IPS-NIHi11 (cell line): Measurements from ENCODE around the gene MDFI.

Experiments used
- DNase-seq: peaks from one replicate; pipeline ENCODE4 v3.0.0; 2012; ENCODE audit warnings: mixed read lengths, low spot score

MDFI gene

GRCh38 chr6:41634657-41635056 lies 3.6 kb upstream of the MDFI start:
- DNase-seq = no peak

- DNase-seq = no peak
Measured at GRCh38 chr6:41635365-41635764, 2.9 kb upstream of the MDFI start.

GRCh38 chr6:41636833-41637193 lies 1.5 kb upstream of the MDFI start:
- peak; percentile 80 for DNase-seq

GRCh38 chr6:41637194-41638001 lies 870 bp upstream of the MDFI start:
- DNase-seq = peak; percentile 54

GRCh38 chr6:41638935-41639808 lies 904 bp downstream of the MDFI start:
- peak; percentile 51 for DNase-seq

GRCh38 chr6:41639809-41640371 lies 1.6 kb downstream of the MDFI start:
- DNase-seq = no peak

- DNase-seq = no peak
Measured at GRCh38 chr6:41640426-41640825, 2.2 kb downstream of the MDFI start.

- DNase-seq = no peak
Measured at GRCh38 chr6:41641352-41641925, 3.2 kb downstream of the MDFI start.

- DNase-seq = no peak
Measured at GRCh38 chr6:41642090-41642959, 4.1 kb downstream of the MDFI start.

GRCh38 chr6:41642960-41643898 lies 5.0 kb downstream of the MDFI start:
- DNase-seq = no peak

- no peak for DNase-seq
Measured at GRCh38 chr6:41643899-41644269, 5.6 kb downstream of the MDFI start.

GRCh38 chr6:41644297-41644879 lies 6.1 kb downstream of the MDFI start:
- DNase-seq = peak; percentile 29

- DNase-seq = no peak
Measured at GRCh38 chr6:41645007-41645618, 6.8 kb downstream of the MDFI start.

GRCh38 chr6:41646026-41646795 lies 7.9 kb downstream of the MDFI start:
- no peak for DNase-seq

- DNase-seq = no peak
Measured at GRCh38 chr6:41647061-41647511, 8.8 kb downstream of the MDFI start.

- DNase-seq = no peak
Measured at GRCh38 chr6:41648070-41648585, 9.9 kb downstream of the MDFI start.

GRCh38 chr6:41648921-41649320 lies 10.7 kb downstream of the MDFI start:
- no peak for DNase-seq

- DNase-seq = no peak
Measured at GRCh38 chr6:41649596-41649995, 11.3 kb downstream of the MDFI start.

GRCh38 chr6:41650120-41650519 lies 11.9 kb downstream of the MDFI start:
- DNase-seq = no peak
